Stimulated activated CD8-positive, alpha-beta memory T cell treated with anti-CD3 and anti-CD28 coated beads, Interleukin-7, amount 100 ng/mL, for 48 hours (primary cell): ENCODE results near the gene SIGLEC14.
A peak's percentile ranks its signal among the peaks of the same experiment; 100 is the strongest.
"Not testable (repeated sequence)": the region's sequence is repeated elsewhere in the genome, so short reads cannot be mapped to it uniquely, and the experiment has no call there.

Experiments used
- DNase-seq, 2 donors: peaks; one replicate each; pipeline ENCODE4 v3.0.0-alpha.2; 2020; ENCODE audit warnings: low read depth in 1 of 2; ENCODE audit errors: extremely low read depth in 1 of 2

SIGLEC14 gene, protein sequence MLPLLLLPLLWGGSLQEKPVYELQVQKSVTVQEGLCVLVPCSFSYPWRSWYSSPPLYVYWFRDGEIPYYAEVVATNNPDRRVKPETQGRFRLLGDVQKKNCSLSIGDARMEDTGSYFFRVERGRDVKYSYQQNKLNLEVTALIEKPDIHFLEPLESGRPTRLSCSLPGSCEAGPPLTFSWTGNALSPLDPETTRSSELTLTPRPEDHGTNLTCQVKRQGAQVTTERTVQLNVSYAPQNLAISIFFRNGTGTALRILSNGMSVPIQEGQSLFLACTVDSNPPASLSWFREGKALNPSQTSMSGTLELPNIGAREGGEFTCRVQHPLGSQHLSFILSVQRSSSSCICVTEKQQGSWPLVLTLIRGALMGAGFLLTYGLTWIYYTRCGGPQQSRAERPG

DNA sequence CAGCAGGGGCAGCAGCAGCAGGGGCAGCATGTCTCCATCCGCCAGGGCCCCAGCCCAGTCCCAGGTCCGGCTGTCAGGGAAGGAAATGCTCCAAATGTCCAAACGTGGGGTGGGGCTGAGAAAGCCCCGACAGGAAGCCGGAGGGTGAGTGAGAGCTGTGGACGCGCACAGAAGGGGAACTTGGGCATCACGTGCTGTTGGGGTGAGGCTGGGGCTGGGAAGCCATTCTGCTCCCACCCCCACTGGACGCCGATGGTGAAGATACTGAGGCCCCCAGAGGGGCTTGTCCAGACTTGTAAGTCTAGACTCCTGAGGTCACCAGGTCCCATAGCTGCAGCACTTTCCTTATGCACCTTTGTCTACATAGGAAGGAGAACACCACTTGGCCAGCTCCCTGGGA lies at the start of gene SIGLEC14:
SIGLEC14 (minus strand) TSS at position 96 of the 400 bp plus-strand sequence; CDS start at position 30, 66 bp downstream.
- not testable (repeated sequence) for DNase-seq

DNA sequence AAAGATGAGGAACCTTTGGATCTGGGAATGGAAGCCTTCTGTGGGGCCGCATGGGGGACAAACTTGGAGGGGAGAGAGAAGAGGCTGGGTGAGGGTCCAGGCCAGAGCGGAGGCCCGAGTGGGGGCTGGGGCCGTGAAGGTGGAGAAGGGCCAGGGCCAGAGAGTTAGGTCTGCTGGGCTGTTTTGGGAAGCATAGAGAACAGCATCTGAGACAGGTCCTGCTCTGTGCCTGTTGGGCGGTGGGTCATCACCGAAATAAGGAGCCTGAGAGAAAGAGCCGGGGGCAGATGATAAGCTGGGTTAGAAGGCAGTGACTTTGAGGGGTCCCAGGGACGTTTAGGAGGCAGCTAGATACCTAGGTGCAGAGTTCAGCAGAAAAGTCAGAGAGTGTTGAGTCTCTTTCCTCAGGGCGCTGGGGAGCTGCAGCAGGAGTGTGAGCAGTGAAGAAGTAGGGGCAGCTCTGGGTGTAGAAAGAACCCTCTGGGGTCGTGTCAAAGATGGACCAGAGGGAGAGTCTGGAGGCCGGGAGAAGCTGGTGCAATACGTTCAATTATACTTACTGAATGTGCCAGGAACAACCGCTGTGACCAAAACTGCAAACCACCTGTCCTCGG lies 49.2 kb upstream of the SIGLEC14 start:
- DNase-seq = no peak

DNA sequence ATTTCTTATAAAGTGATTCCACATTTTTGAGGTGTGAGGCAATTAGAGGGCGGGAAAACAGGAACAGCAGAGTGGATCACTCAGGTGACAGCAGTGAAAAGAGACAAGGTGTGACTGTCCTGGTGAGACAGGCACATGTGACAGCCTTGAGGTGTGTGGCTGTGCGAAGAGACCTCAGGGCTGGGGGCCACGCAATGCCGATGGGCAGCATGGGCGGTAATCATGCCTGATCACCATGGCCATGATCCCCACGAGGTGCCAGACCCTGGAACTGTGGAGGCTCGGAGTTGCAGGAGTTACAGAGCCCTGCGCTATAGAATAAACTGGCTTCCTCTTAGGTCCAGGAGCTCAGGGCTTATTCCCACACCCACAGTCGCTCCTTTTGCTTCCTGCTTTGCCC lies 48.5 kb upstream of the SIGLEC14 start:
- no peak for DNase-seq

DNA sequence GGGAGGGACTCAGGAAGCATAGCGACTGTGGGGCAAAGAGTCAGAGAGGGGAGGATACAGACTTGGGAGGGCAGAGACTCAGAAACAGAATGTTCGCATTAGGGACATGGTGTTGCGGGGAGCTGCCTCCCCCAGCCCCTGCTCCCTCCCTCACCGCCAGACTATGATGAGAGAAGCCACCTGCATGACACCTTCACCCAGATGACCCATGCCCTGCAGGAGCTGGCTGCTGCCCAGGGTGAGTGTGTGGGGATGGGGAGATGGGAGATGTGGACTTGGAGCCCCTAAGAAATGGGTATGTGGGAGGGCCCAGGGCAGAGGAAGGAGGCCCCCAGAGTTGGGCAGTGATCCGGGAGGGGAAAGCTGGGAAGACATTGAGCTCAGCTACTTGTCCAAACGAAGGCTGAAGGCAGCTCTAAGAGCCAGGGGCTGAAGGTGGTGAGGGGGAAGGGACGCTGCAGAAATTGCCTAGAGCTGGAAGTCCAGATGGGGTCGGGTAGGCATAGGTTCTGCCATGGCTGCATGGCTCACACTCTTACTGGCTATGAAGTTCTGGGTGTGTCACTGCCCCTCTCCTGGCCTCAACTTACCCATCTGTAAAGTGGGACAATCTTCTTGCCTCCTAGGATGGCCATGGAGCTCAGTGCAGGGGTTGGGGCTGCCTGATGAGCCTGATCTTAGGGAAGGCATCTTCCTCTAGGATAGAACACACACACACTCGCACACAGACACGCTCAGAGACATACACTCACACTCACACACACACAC lies 47.9 kb upstream of the SIGLEC14 start:
- no peak for DNase-seq

DNA sequence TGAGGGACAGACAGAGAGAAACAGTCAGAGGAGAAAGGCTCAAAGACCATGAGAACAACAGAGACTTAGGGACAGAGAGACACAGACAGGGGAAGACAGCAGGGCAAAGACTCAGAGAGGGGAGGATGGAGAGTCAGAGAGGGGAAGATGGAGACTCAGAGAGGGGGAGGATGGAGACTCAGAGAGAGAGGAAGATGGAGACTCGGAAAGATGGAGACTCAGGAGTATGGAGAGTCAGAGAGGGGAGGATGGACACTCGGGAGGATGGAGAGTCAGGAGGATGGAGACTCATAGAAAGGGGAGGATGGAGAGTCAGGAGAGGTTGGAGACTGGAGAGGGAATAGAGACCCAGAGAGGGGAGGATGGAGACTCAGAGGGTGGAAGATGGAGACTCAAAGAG lies 47.2 kb upstream of the SIGLEC14 start:
- no peak for DNase-seq

DNA sequence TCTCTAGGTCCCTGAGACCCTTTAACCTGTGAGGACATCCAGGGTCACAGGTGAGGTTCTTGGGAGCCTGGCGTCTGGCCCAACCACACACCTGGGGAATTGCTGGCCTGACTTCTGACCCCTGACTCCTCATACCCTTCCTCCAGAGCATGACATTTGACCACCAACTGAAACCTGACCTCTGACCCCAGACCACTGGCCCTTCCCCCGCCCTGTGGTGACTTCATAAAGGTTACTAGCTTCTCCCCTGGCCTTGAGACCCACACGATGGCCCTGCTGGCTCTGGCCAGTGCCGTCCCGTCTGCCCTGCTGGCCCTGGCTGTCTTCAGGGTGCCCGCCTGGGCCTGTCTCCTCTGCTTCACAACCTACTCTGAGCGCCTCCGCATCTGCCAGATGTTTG lies 46.6 kb upstream of the SIGLEC14 start, which contains the start of gene SPACA6:
SPACA6 (plus strand) TSS at position 71 of the 400 bp plus-strand sequence; CDS start at position 268, 197 bp downstream.
- no peak for DNase-seq

DNA sequence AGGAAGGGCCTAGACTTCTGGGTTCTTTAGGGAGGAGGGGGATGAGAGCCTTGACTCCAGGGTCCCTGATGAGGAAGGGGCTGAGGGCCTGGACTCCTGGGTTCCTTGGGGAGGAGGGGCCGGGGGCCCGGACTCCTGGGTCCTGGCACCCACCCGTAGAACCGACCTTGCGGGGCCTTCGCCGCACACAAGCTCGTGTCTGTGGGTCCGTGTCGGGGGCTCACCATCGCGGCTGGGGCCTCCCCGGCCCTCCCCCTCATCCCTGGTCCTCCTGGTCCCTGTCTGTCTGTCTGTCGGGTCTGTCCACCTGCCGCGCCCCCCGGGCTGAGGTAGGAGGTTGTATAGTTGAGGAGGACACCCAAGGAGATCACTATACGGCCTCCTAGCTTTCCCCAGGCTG lies 45.8 kb upstream of the SIGLEC14 start:
- DNase-seq = no peak

DNA sequence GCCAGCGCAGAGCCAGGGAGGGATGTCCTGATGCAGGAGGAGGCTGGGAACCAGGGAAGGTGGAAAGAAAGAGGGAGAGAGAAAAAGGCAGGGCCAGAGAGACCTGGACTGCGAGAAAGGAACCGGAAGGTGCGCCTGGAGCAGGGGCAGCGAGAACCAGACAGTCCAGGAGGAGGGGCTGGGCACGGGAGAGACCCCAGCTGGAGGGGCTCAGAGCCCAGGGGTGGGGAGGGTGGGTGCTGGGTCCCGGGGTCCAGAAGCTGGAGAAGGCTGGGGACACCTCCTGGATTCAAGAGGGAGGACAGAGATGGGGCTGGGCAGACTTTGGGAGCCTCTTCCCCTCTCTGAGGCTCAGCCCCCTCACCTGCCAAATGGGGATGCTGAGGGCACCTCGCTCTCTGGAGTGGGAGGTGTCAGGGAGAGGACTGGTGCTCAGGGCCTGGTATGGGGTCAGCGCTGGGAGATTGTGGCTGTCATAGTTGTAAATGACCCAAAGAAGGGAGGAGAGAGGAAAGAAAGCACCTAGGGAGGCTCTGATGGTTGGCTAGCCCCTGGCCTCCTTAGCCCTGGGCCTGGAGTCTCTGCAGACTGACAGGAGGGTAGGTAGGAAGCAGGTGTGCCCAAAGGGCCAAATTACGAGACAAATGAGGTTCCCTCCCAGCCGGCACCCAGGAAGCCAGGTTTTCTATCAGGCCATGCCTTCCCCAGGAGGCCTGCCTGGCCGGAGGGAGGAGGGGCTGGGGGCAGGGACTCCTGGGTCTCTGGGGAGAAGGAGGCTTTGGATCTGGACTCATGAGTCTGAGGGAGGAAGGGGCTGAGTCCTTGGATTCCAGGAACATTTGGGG lies 45.2 kb upstream of the SIGLEC14 start:
- DNase-seq = no peak

DNA sequence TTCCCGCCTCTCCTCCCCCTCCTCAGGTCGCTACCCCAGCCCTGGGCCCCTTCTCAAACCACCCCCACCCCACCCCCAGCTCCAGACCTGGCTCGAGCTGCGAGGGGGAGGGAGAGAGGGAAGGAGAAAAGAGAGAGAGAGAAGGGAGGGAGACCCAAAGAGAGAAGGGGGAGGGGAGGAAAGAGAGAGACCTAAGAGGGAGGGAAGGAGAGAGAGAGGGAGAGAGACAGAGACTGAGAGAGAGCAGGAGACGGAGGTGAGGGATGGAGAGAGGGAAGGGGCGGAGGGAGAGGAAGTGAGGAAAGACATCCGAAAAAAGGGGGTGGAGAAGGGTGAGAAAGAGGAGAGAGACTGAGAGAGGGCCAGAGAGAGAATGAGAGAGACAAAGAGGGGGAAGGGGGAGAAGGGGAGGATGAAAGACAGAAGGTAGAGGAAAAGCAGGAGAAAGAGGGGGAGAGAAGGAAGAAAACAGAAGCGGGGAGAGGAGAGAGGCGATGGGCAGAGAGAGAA lies 44.5 kb upstream of the SIGLEC14 start:
- no peak for DNase-seq

DNA sequence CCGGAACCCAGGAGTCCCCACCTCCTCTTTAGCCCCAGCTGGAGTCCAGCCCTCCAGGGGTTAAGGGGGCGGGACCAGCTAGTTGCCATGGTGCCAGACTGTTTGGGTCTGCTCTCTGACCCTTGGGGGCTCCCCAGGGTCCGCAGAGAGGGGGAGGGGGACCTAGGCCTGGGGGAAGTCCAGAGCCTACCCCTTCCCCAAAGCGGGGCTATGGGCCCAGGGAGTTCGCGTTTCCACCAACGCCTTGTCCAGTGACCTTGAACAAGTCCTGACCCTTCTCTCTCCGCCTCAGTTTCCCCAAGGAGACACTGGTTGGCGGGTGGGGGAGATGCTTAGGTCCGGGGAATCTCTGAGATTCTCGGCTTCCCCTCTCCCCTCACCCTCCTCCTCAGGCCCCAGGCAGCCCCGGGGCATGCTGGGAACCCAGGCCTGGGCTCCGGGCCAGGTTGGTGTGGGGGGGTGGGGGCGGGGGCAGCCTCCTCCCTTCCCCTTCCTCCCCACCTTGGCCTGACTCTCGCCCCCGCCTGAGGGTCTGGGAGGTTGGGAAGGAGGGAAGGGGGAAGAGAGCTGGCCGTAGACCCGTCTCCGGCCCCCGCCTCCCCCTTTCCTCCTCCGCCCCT lies 43.9 kb upstream of the SIGLEC14 start:
- peak in 1 of 2 donors; percentile 58 for DNase-seq

DNA sequence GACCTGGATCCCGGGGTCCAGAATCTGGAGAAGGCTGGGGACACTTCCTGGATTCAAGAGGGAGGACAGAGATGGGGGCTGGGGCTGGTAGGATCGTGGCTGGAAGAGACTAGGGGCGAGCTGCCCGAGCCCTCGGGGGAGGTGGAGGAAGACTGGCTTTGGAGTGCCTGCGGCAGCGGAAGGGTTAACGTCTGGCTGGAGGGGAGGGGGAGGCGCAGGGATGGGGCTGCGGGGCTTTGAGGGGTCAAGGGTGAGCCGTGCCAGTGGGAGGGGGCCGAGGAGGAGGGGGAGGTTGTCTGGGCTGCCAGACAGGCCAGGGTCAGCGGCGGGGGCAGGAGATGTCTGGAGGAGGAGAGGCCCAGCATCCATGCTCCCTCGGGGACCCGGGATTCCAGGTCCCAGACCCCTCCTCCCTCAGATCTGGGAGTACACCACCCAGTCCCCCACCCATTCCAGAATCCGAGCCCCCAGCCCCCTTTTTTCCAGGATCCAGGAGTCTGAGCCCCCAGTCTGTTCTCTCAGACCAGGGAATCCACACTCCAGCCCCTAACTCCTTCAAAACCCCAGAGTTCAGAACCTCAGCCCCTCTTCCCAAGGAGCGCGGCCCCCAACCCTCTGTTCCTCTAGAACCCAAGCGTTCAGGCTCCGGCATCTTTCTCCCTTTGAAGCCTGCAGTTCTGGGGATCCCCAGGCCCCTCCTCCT lies 43.3 kb upstream of the SIGLEC14 start:
- DNase-seq = no peak

DNA sequence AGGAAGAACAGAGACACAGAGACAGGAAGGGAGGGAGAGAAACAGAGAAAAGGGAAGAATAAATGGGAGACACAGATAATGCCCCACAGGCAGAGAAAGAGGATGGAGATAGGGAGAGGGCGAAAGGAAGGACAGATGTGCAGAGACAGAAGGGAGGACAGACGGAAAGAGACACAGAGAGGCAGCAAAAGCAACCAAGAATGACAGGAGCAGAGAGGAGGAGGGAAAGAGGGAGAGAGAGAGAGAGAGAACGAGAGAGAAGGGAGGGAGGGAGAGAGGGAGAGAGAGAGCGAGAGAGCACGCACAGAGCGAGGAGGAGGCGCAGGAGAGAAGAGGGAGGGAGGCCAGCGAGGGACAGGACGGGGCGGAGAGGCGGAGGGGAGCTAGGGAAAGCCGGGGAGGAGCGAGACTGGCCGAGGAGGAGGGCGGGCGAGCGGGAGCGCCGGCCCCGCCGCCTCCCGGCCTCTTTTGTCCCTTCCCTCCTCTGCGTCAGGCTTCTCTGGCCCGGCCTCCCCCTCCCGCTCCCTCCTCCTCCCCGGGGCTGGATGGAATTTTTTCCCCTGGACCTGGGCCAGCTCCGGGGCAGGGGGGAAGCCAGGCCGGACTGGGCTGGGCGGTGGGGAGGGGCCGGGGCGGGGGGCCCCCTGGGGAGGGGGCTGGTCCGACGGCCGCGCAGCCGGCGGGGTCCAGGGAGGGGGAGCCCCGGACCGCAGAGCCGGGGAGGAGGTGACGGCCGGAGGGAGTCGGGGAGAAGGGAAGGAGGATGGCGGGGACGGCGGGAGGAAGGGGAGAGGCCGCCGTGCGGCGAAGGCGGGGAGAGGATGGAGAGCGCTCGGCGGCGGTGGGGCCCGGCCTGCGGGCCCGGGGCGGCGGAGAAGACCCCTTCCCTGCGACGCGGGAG lies 42.3 kb upstream of the SIGLEC14 start:
- no peak for DNase-seq

DNA sequence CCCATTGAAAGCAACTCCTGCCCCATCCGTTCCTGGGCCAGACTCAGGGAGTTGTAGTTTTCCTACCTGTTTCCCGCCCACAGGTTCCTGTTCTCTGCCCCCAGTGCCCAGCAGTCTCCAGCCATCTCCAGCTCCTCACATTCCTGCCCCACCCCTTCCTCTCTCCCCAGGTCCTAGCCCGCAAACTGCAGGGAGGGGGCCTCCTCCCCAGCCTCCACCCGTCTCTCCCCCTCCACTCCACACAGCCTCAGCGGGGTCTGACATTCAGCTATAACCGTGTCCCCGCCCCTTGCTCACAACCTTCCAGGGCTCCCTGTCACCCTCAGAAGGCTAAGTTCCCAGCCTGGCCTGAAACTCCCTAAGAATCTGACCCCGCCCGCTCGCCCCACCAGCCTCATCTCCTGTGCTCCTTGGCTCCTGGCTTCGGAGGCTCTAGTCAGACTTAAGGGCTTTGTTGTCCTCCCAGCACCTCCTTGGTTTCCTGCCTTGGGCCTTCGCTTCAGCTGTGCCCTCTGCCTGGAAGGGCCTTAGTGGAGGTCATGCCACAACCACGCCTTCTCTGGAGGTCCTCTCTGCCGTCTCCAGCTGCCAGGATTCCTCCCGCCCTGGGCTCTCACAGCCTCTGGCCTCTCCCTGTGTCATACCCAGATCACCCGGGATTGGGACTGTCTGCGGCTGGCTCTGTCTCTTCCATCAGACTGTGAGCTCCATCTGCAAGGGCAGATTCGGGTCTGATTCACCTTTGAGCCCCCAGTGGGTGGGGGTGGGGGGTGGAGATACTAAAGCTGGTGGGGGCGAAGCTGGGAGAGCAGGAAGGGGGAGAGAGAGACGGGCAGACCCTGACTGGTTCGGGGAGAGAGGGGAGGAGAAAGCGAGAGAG lies 41.4 kb upstream of the SIGLEC14 start:
- no peak for DNase-seq

DNA sequence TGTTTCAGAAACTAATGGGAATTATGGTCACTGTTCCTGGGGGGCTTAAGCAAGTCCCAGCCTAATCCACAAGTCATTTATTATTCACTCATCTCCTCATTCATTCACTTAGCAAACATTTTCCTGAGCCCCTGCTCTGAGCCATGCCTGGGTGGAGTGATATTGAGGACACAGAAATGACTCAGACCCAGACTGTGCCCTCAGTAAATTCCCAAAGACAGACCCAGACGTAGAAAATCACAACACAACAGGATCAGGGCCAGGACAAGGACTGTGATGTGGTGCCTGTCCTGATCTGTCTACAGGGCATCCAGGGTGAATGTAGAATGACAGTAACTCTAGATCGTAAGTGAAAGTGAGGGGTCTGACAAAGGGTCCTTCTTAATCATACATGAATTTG lies 39.5 kb upstream of the SIGLEC14 start:
- no peak for DNase-seq

DNA sequence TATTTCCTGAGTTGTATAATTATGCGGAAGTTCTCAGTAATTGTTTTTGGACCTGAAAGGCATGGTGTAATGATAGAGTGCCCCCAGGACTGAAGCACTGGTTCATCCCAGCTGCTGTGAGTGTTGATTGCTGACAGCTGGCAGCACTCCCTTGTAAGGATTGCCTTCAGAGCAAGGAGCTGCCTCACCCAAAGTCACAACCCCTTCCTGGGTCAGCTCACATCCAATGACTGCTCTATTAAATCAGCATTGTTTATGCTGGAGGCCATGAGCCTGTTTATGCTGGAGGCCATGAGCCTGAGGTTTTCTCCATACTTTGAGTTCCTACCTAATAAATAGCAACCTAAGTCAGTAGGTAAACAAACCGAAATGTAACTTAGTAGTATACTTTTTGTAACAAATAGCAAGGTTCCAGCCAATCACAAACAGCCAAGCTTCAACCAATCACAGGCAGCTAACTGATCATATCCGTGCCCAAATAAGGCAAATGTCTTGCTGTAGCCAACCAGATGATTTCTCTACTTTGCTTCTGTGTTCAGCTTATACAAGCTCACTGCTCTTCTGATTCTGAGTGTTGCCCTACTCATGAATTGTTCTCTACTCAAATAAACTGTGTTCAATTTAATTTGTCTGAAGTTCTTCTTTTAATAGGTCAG lies 34.8 kb upstream of the SIGLEC14 start:
- no peak for DNase-seq

DNA sequence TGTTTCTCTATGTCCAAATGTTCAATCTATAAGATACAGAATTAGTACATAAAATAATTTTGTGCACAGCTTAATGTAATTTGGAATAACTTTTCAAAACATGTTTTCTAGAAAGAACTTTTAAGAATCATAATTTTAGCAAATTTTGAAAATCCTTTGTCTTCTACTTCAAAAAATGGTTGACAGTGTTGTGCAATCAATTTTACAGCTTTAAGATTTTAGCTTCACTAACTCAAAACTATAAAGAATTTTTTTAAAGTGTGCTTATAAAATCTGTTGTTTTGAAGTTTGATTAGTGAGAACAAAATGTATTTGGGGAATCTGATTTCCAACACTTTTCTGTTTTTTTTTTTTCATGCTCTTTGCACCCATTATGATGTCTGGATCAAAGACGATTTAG lies 33.8 kb upstream of the SIGLEC14 start:
- no peak for DNase-seq

DNA sequence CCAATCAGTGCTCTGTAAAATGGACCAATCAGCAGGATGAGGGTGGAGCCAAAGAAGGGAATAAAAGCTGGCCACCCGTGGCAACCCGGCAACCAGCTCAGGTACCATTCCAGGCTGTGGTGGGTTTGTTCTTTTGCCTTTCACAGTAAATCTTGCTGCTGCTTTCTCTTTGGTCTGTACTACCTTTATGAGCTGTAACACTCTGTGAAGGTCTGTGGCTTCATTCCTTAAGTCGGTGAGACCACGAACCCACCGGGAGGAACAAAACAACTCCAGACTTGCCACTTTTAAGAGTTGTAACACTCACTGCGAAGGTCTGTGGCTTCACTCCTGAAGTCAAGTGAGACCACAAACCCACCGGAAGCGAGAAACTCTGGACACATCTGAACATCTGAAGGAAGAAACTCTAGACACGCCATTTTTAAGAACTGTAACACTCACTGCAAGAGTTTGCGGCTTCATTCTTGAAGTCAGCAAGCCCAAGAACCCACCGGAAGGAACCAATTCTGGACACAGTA lies 30.0 kb upstream of the SIGLEC14 start:
- peak in 1 of 2 donors; percentile 22 for DNase-seq
